ENCODE results near the gene HEMGN.
"Not testable (repeated sequence)": the region's sequence is repeated elsewhere in the genome, so short reads cannot be mapped to it uniquely, and the experiment has no call there.

HEMGN gene

DNA sequence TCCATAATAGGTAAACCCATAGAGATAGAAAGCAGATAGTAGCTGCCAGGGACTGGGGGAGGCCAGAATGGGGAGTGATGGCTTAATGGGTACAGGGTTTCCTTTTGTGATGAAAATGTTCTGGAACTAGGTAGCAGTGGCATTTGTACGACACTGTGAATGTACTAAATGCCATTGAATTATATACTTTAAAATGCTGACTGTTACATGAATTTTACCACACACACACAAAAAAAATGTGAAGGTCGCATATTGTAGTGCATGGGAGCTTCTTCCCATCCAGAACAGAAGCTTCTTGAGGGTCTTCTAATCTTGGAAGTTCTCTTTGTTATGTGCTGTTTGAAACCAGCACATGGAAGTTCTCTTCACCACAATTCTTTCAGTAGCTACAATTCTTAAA, 25.3 kb upstream of the HEMGN start:
- no peak for DNase-seq

- DNase-seq = no peak
Observed at GRCh38 chr9:97962575-97962974, 24.6 kb upstream of the HEMGN start.

DNA sequence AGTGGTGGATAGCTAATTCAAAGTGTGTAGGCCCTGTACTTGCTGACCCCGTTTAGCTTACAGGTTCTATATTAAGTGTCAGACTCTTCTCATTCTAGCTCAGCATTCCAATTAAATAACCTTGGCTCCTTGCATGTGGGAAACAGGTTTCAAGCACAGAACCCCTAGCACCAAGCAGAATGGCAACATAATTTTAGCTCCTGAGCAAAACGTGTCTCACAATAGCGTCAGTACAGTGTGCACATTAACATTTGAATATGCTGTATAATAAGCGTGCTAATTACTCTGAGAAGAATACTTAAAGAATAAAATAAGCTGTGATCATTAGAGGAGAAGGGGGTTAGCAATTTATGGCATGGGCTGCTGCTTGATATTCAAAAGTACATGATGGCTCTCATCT, 24.2 kb upstream of the HEMGN start:
- DNase-seq = no peak

DNA sequence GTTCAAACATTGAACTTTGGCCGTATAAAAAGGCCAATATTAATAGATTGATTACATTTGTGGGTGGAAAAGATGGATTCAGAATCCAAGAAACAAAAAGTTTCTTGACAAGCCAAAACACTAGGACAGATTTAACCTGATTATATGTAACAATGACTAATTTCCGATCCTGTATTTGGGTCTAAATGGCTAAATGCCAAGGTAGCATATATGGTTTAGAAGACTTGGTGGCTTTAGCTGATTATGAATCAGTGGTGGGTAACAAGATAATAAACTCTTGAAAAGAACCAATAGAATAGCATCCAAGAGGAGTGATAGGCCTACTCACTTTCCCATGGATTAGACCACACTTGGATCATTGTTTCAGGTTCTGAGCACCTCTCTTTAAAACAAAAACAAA, 23.4 kb upstream of the HEMGN start:
- no peak for DNase-seq

DNA sequence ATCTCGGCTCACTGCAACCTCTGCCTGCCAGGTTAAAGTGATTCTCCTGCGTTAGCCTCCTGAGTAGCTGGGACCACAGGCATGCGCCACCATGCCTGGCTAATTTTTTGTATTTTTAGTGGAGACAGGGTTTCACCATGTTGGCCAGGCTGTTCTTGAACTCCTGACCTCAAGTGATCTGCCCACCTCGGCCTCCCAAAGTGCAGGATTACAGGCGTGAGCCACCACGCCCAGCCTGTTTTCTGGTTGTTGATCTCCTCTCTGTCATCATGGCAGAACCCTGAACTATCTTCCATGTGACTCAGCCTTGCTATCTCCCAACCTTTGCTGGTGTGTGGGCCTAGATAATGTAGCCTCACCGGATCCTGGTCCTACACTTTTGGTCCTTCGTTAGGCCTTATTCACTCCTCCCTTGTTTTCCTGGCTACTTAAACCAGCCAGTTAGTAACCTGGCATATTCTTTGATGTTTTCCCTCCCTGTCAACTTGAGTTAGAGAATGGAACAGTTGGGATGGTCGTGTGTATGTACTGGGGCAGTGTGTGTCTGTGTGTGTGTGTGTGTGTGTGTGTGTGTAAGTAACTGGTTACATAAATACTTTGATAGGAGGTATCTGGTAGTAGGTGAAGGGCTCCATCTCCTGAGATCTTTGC, 22.8 kb upstream of the HEMGN start:
- not testable (repeated sequence) for DNase-seq

DNA sequence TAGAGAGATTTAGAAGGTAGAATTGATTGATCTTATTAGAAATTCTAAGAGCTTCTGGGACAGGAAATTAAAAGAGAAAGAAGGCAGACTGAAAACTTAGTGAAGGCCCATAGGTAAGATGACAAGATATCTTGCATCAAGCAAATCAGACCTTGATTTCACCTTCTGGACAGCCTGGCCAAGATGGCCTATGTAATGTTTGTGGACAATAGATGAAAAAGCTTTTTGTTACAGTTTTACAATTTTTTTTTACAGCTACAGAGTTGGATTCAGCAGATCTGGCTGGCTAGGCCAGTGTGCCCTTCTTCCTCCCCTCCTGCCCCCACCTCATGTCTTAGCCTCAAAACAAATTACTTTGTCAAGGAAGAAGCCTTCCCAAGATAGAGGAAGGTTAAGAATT, 21.6 kb upstream of the HEMGN start:
- DNase-seq = no peak

- DNase-seq = no peak
Observed at GRCh38 chr9:97958812-97959511, 21.0 kb upstream of the HEMGN start.

- DNase-seq = no peak
Observed at GRCh38 chr9:97956331-97956730, 18.4 kb upstream of the HEMGN start.

DNA sequence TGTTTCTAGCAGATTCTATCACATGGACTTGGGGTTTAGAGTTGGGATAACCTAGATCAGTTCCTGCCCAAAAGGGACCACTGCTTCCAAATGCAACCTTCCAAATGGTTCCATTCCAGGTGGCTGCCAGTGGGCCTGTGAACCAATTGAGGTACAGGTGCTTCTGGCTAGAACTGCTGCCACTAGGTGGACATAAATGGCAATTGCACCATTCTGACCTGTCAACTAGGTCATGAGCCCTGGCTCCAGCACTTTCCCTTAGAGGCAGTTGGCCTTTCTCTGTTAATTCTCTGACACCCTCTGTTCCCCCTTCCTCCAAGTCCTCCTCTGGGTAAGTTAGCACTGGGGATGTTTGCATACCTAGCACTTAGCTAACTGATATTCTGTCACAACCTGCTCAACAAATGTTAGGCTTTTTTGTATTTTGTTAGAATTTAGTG, 16.6 kb upstream of the HEMGN start:
- DNase-seq = peak in 1 of 2 experiments; percentile 5

DNA sequence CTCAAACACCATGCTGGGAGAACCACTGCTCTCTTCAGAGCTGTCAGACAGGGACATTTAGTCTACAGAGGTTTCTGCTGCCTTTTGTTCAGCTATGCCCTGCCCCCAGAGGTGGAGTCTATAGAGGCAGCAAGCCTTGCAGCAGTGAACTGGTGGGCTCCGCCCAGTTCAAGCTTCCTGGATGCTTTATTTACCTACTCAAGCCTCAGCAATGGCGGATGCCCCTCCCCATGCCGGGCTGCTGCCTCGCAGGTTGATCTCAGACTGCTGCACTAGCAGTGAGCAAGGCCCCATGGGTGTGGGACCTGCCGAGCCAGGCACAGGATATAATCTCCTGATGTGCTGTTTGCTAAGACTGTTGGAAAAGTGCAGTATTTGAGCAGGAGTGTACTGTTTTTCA, 12.9 kb upstream of the HEMGN start:
- DNase-seq = not testable (repeated sequence)

- DNase-seq = not testable (repeated sequence)
Observed at GRCh38 chr9:97947094-97947493, 9.1 kb upstream of the HEMGN start.

- DNase-seq = not testable (repeated sequence)
Observed at GRCh38 chr9:97945470-97945869, 7.5 kb upstream of the HEMGN start.

DNA sequence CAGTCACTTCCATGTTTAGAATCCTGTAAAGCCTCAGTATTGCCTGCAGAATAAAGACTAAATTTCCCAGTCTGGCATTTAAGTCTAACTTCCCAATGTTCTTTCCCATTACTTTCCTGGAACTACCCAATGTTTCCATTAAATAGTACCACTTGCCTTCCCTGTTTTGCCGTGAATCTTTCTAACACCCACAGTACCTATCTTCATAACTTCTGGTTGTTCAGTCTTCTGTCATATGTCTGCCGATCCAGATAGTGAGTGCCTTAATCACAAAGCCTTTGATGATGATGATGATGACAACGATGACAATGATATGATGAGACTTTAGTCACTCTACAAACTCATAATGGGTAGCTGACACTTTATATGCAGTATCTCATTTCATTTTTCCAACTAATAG, 6.6 kb upstream of the HEMGN start:
- DNase-seq = no peak

GRCh38 chr9:97943308-97943855, 5.4 kb upstream of the HEMGN start:
- no peak for DNase-seq

- no peak for DNase-seq
Observed at GRCh38 chr9:97941323-97941722, 3.4 kb upstream of the HEMGN start.

DNA sequence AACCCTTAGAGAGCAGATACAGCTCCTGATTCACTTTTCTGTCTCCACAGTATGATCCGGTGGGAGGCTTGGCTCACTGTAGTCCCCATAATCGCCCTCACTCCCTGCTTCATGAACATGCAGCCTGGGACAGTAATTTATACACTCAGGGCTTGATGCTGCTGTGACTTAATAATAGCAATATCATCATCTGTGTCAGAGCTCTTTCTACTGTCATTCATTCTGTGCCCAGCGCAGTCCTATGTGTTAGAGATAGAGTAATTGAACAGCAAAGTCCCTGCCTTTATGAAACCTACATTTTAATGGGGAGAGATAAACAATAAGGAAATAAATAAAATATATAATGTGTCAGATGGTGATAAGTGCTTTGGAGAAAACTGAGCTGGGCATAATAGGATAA, 2.8 kb upstream of the HEMGN start:
- DNase-seq = no peak

- no peak for DNase-seq
Observed at GRCh38 chr9:97940233-97940632, 2.3 kb upstream of the HEMGN start.

- DNase-seq = no peak
Observed at GRCh38 chr9:97936998-97937397, 974 bp downstream of the HEMGN start.

DNA sequence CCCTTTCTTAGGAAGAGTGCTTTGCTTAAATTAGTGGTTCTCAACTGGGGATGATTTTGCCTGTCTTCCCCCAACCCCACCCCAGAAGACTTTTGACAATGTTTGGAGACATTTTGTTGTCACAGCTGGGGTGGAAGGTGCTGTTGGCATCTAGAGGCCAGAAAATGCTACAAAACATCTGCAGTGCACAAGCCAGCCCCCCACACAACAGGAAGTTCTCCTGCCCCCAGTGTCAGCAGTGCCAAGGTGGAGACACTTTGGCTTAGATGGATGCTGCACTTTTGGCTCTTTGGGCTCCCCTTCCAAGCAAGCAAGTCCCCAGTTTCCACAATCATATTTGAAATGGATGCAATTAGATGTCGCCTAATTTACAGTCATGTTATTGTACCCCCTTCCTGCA, 2.7 kb downstream of the HEMGN start:
- DNase-seq = no peak

GRCh38 chr9:97934321-97935115, 3.5 kb downstream of the HEMGN start:
- no peak for DNase-seq

GRCh38 chr9:97933297-97933998, 4.5 kb downstream of the HEMGN start:
- no peak for DNase-seq

DNA sequence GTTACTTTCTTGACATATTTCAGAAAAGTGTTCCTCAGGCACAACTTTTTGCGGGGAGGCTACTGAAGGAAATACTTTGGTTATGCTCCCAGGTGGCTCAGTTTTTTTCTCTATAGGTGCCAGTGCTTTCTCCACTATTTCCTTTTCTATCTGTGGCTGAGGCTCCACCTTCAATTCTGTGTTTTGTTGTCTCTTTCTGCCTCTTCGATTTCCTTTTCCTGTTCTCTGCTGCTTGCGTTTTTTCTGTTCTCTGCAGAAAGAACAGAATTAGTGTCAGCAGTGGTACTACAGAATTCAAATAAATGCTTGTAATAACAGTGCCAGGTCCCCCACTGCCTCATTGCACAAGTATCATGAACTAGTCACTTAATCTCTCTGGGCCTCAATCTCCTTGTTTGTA, 7.0 kb downstream of the HEMGN start:
- DNase-seq = no peak
